ENCODE data around the gene NDUFS8. TPM values are rescaled to one million over a fixed set of nuclear protein-coding genes. Genes with fewer than 3 reads are reported as not detected.

NDUFS8 gene
- total and polyA plus RNA-seq, 10 of the 15 experiments (the other 5 are each of a cell fraction or from before 2014, with no cell fraction given), result 17.6 to 308 (median 120) TPM

DNA sequence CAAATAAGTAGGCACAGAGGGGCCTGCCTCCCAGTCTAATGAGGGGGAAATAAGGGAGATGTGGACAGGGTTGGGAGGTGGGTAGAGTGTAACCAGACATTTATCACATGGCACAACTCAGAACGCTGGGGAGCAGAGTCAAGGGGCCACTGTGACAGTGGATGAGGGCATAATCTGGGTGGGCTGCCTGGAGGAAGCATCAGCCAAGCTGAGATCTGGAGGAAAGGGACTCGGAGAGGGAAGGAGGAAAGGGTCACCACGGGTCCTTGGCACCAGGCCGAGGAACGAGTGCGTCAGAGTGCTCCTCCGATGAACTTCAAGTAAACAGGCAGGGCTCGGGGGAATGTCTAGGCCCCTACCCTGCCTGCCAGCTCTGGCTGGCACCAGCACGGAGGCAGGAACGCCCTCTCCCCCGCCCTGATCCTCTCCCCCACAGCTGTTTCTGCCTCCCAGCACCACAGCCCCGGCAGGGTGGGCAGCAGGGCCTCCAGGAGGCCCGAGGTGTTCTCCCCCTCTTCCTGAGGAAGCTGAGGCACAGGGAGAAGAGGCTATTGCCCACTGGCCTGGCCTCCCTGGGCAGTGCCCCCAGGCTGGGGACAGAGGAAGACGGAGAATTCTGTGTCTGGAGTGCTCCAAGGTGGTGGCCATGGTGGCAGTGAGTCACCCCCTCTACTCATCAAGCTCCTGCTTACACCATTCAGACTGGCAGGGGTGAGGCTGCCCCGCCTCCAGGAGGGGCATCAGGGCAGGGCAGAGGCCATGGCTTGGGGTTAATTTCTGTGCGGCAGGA is 16.1 kb upstream of the NDUFS8 start:
- no peak for FAIRE-seq
- no TSS peak for BruUV-seq (replicated peaks)
- TF ChIP-seq, protein P1, sequence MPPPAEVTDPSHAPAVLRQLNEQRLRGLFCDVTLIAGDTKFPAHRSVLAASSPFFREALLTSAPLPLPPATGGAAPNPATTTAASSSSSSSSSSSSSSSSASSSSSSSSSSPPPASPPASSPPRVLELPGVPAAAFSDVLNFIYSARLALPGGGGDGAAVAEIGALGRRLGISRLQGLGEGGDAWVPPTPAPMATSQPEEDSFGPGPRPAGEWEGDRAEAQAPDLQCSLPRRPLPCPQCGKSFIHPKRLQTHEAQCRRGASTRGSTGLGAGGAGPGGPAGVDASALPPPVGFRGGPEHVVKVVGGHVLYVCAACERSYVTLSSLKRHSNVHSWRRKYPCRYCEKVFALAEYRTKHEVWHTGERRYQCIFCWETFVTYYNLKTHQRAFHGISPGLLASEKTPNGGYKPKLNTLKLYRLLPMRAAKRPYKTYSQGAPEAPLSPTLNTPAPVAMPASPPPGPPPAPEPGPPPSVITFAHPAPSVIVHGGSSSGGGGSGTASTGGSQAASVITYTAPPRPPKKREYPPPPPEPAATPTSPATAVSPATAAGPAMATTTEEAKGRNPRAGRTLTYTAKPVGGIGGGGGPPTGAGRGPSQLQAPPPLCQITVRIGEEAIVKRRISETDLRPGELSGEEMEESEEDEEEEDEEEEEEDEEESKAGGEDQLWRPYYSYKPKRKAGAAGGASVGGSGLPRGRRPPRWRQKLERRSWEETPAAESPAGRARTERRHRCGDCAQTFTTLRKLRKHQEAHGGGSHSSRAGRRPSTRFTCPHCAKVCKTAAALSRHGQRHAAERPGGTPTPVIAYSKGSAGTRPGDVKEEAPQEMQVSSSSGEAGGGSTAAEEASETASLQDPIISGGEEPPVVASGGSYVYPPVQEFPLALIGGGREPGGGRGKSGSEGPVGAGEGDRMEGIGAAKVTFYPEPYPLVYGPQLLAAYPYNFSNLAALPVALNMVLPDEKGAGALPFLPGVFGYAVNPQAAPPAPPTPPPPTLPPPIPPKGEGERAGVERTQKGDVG (CRISPR knock-in tag; IDR thresholded peaks at IDR 0.05), result no peak
- TF ChIP-seq SUPT20H (IDR thresholded peaks at IDR 0.05; ENCODE audit: borderline replicate concordance, control insufficient read depth, low read depth, low read length) (no peak), CBFB (IDR thresholded peaks at IDR 0.05; ENCODE audit: low read depth) (no peak), CREB1 (IDR thresholded peaks at IDR 0.05; ENCODE audit: low read depth) (no peak), STAT3 (IDR thresholded peaks at IDR 0.05; ENCODE audit: low read depth, low read length) (no peak), KLF5 (IDR thresholded peaks at IDR 0.05; ENCODE audit: partially characterized antibody) (no peak), RCOR1 (conservative IDR thresholded peaks at IDR 0.05; ENCODE audit: low read depth, low read length) (no peak), CHD2 (IDR thresholded peaks at IDR 0.05; ENCODE audit: borderline replicate concordance, low read depth, low read length) (no peak), RBBP5 (conservative IDR thresholded peaks at IDR 0.05) (no peak), ZBED1 (IDR thresholded peaks at IDR 0.05; ENCODE audit: borderline replicate concordance) (no peak), TAF1 (IDR thresholded peaks at IDR 0.05; ENCODE audit: borderline replicate concordance, low read depth, low read length) (no peak), SUZ12 (IDR thresholded peaks at IDR 0.05; ENCODE audit: unreplicated experiment) (no peak)
- TF ChIP-seq, protein P2, sequence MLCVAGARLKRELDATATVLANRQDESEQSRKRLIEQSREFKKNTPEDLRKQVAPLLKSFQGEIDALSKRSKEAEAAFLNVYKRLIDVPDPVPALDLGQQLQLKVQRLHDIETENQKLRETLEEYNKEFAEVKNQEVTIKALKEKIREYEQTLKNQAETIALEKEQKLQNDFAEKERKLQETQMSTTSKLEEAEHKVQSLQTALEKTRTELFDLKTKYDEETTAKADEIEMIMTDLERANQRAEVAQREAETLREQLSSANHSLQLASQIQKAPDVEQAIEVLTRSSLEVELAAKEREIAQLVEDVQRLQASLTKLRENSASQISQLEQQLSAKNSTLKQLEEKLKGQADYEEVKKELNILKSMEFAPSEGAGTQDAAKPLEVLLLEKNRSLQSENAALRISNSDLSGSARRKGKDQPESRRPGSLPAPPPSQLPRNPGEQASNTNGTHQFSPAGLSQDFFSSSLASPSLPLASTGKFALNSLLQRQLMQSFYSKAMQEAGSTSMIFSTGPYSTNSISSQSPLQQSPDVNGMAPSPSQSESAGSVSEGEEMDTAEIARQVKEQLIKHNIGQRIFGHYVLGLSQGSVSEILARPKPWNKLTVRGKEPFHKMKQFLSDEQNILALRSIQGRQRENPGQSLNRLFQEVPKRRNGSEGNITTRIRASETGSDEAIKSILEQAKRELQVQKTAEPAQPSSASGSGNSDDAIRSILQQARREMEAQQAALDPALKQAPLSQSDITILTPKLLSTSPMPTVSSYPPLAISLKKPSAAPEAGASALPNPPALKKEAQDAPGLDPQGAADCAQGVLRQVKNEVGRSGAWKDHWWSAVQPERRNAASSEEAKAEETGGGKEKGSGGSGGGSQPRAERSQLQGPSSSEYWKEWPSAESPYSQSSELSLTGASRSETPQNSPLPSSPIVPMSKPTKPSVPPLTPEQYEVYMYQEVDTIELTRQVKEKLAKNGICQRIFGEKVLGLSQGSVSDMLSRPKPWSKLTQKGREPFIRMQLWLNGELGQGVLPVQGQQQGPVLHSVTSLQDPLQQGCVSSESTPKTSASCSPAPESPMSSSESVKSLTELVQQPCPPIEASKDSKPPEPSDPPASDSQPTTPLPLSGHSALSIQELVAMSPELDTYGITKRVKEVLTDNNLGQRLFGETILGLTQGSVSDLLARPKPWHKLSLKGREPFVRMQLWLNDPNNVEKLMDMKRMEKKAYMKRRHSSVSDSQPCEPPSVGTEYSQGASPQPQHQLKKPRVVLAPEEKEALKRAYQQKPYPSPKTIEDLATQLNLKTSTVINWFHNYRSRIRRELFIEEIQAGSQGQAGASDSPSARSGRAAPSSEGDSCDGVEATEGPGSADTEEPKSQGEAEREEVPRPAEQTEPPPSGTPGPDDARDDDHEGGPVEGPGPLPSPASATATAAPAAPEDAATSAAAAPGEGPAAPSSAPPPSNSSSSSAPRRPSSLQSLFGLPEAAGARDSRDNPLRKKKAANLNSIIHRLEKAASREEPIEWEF (IDR thresholded peaks at IDR 0.05; ENCODE audit: insufficient replicate concordance, low read depth, low read length), result no peak

More for the DNA sequence above, 16.1 kb upstream of the NDUFS8 start:
- ATAC-seq, result no peak
- ChIA-PET SMC1A (ENCODE audit: uncharacterized antibody, unreplicated experiment) (no interaction called here), CTCF (interaction anchor here (2.6 kb wide), 1 partner anchor 194 kb away, joined by 6 read pairs; no protein-coding TSS in a partner anchor), RAD21 (ENCODE audit: unreplicated experiment) (no interaction called here), POLR2A (no interaction called here)
- DNase-seq (ENCODE audit: low read depth, low spot score), result no peak
- H3K9me3 ChIP-seq (replicated peaks; ENCODE audit: control insufficient read depth, insufficient read depth, low read length), result no peaks in the 10 kb centered on the region
- no peak overlapping the region for H2AFZ ChIP-seq (ENCODE audit: control insufficient read depth, low read depth, low read length)
- H3K27me3 ChIP-seq (replicated peaks in 1 of 2; ENCODE audit: control insufficient read depth in 2 of 2, insufficient read depth in 2 of 2, low read length in 1 of 2), result no peaks in the 10 kb centered on the region
- H3K4me3 ChIP-seq, result no peak overlapping the region
- no peaks in the 10 kb centered on the region for H4K20me1 ChIP-seq (ENCODE audit: control insufficient read depth, insufficient read depth)
- WGBS (ENCODE audit: insufficient coverage, insufficient replicate concordance, low lambda C conversion rate, missing lambda C conversion rate), result 11% methylated on average over 15 of the region's 16 CpGs
- intact Hi-C loops (cut with micrococcal nuclease; ENCODE audit: unreplicated experiment) (no loop called here), in situ Hi-C loops (cut with MboI) (no loop called here)
- no peak overlapping the region for H3K4me2 ChIP-seq (ENCODE audit: control insufficient read depth, insufficient read depth)
- no peak overlapping the region for H3K27ac ChIP-seq (ENCODE audit: control insufficient read depth, insufficient read depth)
- no peaks in the 10 kb centered on the region for H3K79me2 ChIP-seq (ENCODE audit: control insufficient read depth, insufficient read depth, low read length)
- no peaks in the 10 kb centered on the region for H3K36me3 ChIP-seq (ENCODE audit: control insufficient read depth in 2 of 2, insufficient read depth in 2 of 2, low read length in 1 of 2)
- H3K9ac ChIP-seq (ENCODE audit: control insufficient read depth, insufficient read depth, low read length), result no peak overlapping the region
- peaks cover 10% of the 10 kb centered on the region for H3K4me1 ChIP-seq (ENCODE audit: control insufficient read depth, insufficient read depth, low read length)

Data from GM12878 (cell line).